ENCODE results near the gene MX2.
"Not testable (repeated sequence)": the region's sequence is repeated elsewhere in the genome, so short reads cannot be mapped to it uniquely, and the experiment has no call there.

The MX2 gene

DNA sequence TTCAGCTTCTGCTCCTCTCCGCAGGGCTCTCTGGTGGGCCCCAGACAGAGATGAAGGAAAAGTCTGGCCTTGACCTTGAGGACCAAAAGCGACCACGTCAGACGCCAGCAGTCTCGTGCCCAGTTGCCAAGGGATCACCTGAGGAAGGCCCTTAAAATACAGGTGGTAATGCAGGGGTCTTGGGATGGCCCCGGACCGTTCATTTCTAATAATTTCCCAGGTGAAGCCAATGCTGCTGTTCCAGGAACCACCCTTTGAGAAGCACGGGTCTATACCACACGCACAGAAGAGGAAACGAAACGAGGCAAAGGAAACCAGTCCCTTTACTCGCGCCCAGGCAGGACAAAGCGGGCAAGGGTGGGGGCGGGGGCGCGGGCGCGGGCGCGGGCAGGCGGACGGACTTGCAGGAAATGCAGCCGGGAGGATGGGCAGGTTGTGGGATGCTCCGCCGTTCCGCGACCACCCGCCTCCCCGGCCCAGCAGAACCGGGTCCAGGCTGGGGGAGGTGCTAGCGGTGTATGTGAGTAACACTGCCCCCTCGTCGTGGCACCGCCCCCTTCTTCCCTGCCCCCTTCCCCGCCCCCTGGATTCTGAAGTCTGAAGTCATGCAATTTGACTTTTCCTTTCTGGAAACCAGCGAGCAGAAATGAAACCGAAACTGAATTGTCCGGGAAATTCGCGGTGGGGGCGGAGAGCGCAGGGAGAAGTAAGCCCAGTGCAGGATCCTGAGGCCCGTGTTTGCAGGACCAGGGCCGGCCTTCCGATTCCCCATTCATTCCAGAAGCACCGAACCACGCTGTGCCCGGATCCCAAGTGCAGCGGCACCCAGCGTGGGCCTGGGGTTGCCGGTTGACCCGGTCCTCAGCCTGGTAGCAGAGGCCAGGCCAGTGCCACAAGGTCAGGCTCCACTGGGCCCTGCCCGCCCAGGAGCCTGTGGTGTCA is 58.4 kb downstream of the MX2 start:
- peak; percentile 50 for DNase-seq

DNA sequence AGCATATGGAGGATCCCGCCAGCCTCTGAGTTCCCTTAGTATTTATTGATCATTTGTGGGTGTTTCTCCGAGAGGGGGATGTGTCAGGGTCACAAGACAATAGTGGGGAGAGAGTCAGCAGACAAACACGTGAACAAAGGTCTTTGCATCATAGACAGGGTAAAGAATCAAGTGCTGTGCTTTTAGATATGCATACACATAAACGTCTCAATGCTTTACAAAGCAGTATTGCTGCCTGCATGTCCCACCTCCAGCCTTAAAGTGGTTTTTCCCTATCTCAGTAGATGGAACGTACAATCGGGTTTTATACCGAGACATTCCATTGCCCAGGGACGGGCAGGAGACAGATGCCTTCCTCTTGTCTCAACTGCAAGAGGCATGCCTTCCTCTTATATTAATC is 59.2 kb downstream of the MX2 start:
- not testable (repeated sequence) for DNase-seq

DNA sequence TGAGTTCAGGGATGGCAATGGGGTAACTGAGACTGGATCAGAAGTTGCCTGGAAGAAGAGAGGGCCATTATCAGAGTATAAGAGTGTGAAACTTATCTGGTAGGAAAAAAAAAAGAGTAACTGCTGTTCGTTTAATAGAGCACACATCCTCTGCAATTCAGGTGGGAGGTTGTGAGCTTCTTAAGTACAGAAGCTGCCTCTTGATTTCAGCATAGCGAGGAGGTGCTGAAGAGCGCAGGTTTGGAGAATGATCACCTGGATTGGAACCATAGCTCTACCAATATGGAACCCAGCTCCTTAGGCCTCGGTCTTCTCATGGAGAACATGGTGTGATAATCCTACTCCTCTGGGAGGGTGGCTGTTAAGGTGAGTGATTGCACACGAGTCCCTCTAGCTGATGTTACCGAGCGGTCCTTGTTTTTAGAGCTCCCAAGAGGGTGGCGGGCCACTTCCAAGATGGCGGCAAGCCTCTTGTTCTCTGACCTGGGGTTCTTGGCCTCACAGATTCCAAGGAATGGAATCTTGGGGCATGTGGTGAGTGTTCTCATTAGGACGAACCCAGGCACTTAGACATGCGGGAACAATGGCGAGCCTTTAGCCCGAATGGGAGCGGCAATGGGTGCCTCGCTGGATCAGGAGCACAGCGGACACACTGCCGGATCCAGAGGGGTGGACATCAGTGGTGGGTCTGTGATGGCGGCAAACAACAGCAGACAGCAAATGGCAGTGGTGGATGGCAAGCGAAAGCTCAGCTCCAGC is 60.9 kb downstream of the MX2 start:
- no peak for DNase-seq

DNA sequence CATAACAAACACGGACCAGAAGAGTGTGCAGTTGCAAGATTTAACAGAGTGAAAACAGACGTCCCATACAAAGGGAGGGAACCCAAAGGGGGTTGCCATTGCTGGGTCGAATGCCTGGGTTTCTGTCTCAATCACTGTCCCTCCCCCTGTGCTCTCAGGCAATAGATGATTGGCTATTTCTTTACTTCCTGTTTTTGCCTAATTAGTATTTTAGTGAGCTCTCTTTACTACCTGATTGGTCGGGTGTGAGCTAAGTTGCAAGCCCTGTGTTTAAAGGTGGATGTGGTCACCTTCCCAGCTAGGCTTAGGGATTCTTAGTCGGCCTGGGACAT is 61.4 kb downstream of the MX2 start:
- not testable (repeated sequence) for DNase-seq

DNA sequence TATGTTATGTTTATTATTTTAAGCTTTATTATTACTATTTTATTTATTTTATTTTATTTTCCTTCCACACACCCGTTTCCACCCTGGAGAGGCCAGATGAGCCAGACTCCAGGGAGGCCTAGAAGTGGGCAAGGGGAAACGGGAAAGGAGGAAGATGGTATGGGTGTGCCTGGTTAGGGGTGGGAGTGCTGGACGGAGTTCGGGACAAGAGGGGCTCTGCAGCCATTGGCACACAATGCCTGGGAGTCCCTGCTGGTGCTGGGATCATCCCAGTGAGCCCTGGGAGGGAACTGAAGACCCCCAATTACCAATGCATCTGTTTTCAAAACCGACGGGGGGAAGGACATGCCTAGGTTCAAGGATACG is 63.7 kb downstream of the MX2 start:
- no peak for DNase-seq

DNA sequence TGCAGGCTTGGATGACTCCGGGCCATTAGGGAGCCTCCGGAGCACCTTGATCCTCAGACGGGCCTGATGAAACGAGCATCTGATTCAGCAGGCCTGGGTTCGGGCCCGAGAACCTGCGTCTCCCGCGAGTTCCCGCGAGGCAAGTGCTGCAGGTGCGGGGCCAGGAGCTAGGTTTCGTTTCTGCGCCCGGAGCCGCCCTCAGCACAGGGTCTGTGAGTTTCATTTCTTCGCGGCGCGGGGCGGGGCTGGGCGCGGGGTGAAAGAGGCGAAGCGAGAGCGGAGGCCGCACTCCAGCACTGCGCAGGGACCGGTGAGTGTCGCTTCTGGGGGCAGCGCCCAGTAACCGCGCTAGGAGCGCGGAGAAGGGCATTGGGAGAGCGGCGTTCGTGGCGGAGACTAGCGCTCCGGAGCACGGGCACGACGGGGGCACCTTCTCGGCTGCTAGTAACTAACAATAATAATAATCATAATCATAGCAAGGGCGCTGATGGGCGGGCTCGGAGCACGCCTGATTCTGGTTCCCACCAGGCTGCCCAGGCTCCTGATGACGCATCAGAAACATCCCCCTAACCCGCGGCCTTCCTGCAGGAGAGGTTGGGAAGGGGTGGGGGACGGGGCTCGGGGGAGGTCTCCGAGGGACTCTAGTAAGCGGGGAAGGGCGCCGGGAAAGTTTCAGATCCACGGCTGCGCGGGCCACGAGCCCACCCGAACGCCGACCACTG is 64.3 kb downstream of the MX2 start, which contains the start of gene MX1:
Gene MX1 (plus strand): TSS at position 286 of the 722 bp plus-strand sequence. CDS start 5,832 bp downstream, outside the sequence.
- DNase-seq, result peak; percentile 92

DNA sequence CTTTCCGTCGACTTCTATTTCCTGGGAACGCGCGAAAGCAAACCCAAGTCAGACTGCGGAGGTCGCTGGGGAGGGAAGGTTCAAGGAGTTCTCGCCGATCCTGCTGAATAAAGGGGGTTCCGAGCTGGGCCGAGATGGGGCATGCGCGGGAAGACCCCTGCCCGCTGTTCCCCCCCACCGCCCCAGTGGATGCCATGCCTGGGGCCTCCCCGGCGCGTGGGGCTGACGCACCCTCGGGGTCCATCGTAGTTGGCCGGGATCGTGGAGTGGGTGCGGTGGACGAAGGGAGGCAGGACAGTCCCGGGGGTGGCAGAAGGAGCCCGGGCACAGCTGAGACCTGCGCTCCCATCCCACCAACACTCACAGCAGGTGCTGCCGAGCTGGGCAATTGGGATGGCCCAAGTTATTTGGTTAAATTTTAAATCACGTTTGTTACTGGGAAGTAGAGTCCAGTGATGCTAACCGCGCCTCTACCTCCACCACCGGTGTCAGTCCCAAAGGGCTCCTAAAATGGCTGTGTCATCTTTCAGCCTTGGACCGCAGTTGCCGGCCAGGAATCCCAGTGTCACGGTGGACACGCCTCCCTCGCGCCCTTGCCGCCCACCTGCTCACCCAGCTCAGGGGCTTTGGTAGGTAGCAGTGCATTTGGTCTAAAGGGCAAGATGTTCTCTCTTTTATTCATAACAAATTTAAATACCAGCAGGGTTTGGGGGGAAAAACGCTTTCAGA is 65.0 kb downstream of the MX2 start:
- DNase-seq, result peak; percentile 18

DNA sequence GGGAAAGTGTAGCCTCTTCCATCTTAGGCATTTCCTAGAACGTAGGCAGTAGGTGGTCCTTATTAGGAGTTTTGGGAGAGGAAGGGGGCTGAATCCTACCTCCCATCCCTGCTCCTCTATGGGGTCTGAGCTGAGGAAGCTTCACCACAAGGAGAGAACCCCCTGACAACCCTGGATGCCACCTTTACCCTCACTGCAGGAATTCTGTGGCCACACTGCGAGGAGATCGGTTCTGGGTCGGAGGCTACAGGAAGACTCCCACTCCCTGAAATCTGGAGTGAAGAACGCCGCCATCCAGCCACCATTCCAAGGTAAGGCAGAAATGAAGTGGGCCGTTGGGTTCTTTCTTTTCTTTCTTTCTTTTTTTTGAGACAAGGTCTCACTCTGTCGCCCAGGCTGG is 65.7 kb downstream of the MX2 start:
- no peak for DNase-seq

DNA sequence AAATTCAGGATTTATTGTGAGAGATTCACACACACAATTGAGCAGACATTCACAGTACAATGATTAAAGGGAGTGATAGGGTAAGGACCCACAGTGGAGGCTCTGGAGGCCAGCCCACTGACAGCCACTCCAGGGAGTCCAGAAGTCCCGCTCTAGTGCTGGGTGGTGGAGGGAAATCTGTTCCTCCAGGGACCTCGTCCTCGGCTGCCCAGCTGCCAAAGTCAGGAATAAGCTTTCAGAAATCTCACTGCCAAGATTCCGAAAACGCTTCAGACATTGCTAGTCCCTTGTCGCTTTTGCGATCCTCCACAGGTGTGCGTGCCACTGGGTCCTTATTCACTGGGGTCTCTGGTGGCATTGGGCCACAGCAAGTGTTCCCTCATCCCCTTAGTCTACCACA is 66.5 kb downstream of the MX2 start:
- DNase-seq, result no peak

DNA sequence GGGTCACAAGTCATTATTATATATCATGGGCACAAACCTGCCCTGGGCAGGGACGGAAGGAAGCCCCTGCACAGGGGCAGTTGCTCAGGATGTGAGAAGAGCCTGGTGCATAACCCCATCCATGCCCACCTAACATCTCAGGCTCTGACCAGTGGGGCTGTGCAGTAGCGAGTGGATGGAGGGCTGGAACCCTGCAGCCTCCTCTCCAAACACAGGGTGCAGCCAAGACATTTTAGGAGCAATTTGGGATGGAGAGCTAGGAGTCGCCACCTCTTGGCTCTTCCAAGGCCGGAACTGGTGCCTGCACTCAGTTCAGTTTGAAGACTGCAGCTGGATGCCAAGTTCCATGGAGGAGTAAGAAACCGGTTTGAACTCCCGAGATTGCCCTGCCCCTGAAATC is 67.0 kb downstream of the MX2 start:
- no peak for DNase-seq

DNA sequence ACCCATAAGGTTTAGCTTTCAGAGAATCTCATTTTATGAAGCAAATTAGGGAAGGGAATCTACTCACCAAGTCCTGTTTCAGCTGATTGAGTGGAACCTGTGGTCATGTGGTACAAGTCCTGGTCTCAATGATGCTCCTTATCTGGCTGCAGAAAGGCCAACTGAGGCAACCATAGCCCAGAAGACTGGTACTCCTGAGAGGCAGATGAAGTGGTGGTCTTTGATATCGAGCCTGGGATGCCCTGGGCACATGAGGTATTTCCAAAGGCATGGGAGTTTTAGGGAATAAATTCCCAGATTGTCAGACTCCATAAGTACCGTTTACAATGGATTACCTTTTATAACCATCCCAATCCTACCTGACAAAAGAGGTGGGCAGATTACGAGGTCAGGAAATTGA is 67.5 kb downstream of the MX2 start:
- DNase-seq, result no peak

DNA sequence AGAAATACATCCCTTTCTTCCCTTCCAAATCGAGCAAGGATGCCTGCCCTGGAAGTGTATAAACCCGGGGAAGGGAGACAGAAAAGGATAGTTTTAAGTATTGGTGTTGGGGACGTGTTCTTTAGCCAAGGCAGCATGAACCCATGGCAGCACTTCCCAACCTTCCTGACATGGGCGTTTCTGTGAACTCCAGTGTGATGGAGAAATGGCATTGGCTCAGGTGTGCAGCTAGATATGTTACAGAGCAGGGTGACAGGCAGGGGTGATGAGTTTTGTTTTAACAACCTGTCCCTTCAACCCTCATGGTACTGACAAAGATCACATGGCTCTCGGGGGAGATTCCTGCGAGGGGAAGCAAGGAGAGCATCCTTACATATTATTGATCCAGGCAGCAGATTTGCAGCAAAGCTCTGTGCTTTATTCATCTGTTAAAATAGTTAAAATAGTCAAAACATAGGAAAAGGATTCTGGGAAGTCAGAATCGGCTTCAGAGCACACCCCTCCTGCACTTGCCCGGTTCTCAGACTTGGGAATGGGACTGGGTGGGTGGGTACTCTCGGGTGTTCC is 68.2 kb downstream of the MX2 start:
- no peak for DNase-seq

DNA sequence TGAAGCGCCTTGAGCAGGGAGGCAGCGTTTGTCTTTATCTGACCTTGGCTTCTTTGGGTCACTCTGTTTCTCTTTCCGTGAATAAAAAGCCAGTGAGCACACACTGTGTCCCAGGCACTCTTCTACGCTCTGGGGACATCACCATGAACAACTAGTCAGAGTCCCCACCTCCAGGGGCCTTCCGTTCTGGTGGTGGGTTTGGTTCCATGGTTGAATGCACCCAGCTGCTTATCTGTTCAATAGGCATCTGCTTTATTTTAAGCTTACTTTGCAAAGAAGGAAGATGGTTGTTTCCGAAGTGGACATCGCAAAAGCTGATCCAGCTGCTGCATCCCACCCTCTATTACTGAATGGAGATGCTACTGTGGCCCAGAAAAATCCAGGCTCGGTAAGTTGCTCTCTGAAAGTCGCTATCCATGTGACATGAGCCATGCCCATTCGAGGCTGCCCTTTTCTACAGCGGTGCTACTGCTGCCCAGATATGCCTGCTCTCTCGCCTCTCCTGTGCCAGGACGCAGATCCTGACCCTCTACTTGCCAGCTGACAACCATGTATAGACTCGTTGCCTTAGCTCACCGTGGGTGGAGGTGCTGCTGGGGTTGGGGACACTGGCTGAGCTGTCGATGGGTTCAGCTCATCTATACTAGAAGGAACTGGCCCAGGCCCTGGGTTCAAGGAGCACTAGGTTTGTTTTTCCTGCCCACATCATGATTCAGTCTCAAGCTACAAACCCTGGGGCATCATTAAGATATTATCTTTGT is 70.1 kb downstream of the MX2 start:
- DNase-seq, result no peak

DNA sequence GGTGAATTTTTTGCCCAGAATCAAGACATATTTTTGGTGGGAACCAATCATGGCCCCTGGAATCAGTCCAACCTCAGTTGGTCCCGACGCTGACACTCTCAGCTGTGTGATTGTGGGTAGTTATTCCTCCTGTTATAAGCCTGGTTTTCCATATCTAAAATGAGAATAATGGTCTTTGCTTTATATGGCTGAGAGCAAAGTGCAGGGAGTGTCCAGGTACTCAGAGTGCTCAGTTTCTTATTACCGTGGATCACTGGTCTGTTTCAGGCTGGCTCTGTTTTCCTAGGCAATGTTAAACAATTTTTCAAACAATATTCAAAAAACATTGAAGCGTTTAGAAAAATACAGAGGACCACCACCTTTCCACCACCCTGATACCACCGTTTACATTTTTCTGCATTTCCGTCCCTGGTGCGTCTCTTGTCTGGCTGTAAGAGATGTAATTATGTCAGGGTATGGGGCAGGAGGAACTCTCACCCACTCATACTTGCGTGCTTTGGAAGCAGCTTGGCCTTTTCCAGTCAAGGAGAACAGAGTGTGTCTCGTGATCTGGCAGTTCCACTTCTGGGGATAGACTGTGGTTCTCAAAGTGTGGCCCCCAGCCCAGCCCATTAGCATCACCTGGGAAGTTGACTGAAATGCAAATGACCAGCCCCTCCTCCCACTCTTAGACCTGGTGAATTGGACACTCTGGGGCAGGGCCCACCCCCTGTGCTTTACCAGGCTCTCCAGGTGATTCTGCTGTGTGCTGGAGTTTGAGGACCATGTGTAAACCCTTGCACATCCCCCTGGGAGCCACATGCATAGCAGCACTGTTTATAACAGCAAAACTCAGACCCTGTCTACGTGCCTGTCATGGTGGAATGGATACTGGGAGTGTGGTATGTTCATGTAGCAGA is 71.0 kb downstream of the MX2 start:
- no peak for DNase-seq

DNA sequence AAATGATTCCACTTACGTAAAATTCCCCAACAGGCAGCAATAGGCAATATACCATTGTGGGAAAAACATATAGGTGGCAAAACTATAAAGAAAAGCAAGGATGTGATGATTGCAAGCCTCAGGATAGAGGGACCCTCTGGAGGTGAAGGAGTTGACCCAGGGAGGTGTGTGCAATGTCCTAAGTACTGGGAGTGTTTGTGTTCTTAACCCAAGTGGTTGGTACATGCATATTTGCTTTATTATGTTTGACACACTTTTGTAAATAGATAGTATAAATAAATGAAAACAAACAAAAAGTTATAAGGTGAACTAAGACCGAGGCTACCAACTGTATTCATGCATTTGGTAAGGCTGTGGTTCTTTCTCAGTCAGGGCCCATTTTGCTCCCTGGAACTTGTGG is 71.7 kb downstream of the MX2 start:
- no peak for DNase-seq

DNA sequence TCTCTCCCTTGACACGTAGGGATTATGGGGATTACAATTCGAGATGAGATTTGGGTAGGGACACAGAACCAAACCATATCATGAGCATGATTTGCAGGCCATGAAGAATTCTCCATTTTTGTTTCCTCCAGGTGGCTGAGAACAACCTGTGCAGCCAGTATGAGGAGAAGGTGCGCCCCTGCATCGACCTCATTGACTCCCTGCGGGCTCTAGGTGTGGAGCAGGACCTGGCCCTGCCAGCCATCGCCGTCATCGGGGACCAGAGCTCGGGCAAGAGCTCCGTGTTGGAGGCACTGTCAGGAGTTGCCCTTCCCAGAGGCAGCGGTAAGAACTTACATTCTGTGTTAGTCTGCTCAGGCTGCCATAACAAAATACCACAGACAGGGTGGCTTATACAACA is 73.9 kb downstream of the MX2 start:
- no peak for DNase-seq

DNA sequence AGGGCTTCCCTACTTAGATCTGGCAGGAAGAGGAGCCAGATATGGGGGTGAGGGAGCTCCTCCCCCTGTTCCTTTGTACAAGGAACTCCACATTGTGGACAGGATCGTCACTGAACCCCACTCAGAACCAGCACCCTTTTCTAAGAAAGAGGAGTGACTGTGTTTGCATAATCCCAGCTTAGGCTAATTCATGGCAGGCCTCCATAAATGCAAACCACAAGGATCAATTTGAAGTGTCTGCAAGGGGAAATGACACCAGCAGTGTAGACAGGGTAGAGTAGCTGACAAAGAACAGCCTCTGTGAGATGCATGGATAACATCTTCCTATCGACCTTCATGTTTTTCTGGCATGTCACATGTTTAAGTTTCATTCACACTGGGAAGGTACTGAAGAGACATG is 75.9 kb downstream of the MX2 start:
- DNase-seq, result no peak

DNA sequence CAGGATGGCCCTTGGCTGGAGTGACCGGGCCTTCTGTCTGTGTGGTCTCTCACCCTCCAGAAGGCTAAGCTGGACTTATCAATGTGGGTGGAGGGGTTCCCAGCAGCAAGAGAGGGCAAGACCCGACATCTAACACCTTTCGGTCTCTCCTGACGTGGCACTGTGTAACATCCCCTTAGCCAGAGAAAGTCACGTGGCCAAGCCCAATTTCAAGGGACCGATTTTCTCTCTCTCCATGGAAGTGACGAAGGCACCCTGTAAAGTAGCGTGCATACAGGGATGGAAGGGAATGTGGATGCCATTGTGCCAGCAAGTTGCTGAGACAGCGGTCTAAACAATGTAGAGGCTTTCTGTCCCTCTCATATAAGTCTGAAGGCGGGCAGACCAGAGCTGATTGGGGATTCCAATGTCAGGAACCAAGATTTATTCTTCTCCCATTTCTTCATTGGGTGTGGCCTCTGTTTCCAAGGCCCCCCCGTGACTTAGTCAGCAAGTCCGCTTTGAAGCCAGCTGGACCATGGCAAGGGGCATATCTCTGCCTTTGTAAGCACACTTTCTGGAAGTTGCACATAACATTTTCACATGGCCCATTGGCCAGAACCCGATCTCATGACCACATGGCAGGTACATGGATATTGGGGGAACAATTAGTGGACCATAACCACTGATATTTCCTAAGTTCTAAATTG is 76.7 kb downstream of the MX2 start:
- no peak for DNase-seq

DNA sequence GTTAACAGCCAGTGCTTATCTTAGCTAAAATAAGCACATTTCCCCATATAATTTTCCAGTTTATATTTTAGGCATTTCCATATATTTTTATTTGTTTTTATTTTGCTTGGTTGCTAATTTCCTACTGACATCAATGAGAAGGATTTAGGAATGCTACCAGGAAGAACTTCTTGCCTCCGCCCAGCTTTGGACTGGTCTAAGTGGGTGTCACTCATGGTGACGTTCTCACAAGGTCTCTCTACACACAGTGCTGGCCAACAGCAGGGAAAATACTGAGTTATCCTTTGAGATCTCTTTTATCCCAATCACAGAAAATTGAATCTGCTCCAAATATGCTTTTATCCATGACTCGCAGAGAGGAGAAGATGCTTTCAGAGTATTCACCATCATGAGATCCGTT is 77.4 kb downstream of the MX2 start:
- no peak for DNase-seq

DNA sequence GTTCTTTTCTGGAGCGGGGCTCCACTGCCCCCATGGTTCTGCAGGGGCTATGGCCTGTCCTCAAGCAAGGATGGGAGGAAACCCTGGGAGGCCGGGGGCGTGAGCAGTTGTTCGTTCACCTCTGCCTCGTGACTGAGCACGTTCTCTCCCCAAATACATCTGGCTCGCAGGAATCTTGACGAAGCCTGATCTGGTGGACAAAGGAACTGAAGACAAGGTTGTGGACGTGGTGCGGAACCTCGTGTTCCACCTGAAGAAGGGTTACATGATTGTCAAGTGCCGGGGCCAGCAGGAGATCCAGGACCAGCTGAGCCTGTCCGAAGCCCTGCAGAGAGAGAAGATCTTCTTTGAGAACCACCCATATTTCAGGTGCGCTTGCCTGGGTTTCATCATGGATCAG is 79.7 kb downstream of the MX2 start:
- DNase-seq, result no peak

All from activated CD4-positive, alpha-beta T cell treated with anti-CD3 and anti-CD28 coated beads for 48 hours (primary cell).